ENCODE measurements around the gene TBC1D14. TPM values are rescaled to one million over a fixed set of nuclear protein-coding genes. Genes with fewer than 3 reads are reported as not detected.

TBC1D14 gene
- total and polyA plus RNA-seq, 2 of the 4 experiments (the other 2 are of a cell fraction), result 31.7 to 40.7 TPM

DNA sequence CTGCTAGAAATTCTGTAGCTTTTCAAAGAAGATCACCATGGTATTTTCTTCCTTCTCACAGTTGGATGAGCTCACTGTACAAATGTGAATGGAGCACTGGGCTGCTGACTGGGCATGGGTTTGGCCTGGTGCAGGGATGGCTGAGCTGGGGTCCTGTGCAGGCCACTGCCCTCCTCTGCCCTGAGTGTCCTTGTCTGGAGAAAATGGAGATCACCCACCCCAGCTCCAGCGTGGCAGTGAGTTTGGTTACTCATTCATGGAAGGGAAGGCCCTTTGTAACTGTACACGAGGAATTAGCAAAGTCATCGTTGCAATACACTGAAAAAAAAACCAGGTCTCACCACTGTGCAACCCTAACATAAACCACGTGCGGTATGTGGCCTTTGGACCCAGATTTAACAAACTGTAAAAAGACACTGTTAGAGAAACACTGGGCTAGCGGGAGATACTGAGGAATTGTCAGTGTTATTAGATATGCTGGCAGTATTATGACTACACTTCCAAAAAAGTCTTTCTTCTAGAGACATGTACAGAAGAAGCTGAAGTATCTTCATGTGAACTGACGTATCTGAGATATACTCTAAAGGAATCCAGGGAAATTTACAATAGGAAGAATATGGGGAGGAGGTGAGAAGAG is 16.1 kb upstream of the TBC1D14 start:
- Histone ChIP-seq H3K4ac (ENCODE audit: low read depth, low read length) (peak overlapping the region; percentile 44), H4K20me1 (ENCODE audit: insufficient read depth, low read length) (no peaks in the 10 kb centered on the region), H2AK5ac (ENCODE audit: low read depth, low read length) (peak overlapping the region; percentile 30; the same call in 1 of the 2 replicates), H4K91ac (ENCODE audit: insufficient read depth, low read depth, low read length) (peak overlapping the region; percentile 86), H4K8ac (ENCODE audit: low read depth in 2 of 2, low read length in 2 of 2) (peak overlapping the region in 1 of 2 experiments; percentile 93; a peak in 3 of 4 replicates), H3K36me3 (ENCODE audit: control insufficient read depth, insufficient read depth, low read length) (no peaks in the 10 kb centered on the region), H3K27me3 (ENCODE audit: control insufficient read depth, insufficient read depth, low read length) (no peaks in the 10 kb centered on the region), H3K9me1 (ENCODE audit: insufficient read depth, low read length) (peaks cover 5% of the 10 kb centered on the region; the same call in 1 of the 2 replicates), H3K14ac (replicated peaks; ENCODE audit: low read depth, low read length) (peak overlapping the region; percentile 71), H2BK15ac (ENCODE audit: low read depth, low read length) (peak overlapping the region; percentile 79; the same call in 2 of the 3 replicates), H2BK5ac (ENCODE audit: low read depth, low read length, poor library complexity, severe bottlenecking) (peak overlapping the region; percentile 95), H3K4me2 (ENCODE audit: low read depth, low read length) (no peak overlapping the region; the same call in 1 of the 2 replicates), H4K5ac (ENCODE audit: low read depth, low read length) (peak overlapping the region; percentile 89), H3K4me3 (ENCODE audit: insufficient read depth, low read depth, low read length) (no peak overlapping the region), H2BK20ac (ENCODE audit: low read depth, low read length) (peak overlapping the region; percentile 79), H3K23ac (ENCODE audit: low read depth, low read length) (peak overlapping the region; percentile 47; the same call in 1 of the 2 replicates), H2BK120ac (ENCODE audit: low read depth, low read length) (peak overlapping the region; percentile 83), H3K9me3 (ENCODE audit: control insufficient read depth, insufficient read depth, low read length) (no peaks in the 10 kb centered on the region), H3K56ac (ENCODE audit: extremely low read depth, insufficient read depth, low read length) (peak overlapping the region; percentile 8; the same call in 1 of the 2 replicates), H3K79me1 (ENCODE audit: low read depth in 1 of 2, low read length in 2 of 2) (no peaks in the 10 kb centered on the region), H2AFZ (replicated peaks; ENCODE audit: low read length, poor library complexity) (peak overlapping the region; percentile 87), H3K18ac (ENCODE audit: low read depth, low read length) (peak overlapping the region; percentile 87), H3K9ac (ENCODE audit: low read depth, low read length) (peak overlapping the region; percentile 61), H3K27ac (ENCODE audit: insufficient read depth, low read length) (peak overlapping the region; percentile 99), H2AK9ac (replicated peaks; ENCODE audit: low read depth, low read length, poor library complexity) (peak overlapping the region; percentile 85), H3K4me1 (ENCODE audit: control insufficient read depth, insufficient read depth, low read length) (peaks cover 22% of the 10 kb centered on the region)
- ChIA-PET POLR2A (ENCODE audit: unreplicated experiment) (no interaction called here), CTCF (interaction anchor here (0.6 kb wide), 2 partner anchors 266 to 347 kb away, joined by 4 read pairs; no protein-coding TSS in a partner anchor)
- dilution Hi-C loops (cut with HindIII; ENCODE audit: low sequenced_read_pairs, unreplicated experiment), result no loop called here
- 0% methylated on average over 1 of the region's 7 CpGs; no CpG with 5 or more reads in 1 of the 2 experiments for WGBS, 2 experiments (ENCODE audit: extremely low coverage in 2 of 2, insufficient read length in 1 of 2)
- in situ Hi-C loops (cut with MboI; ENCODE audit: low sequenced_read_pairs), result no loop called here
- TF ChIP-seq RFX5 (IDR thresholded peaks at IDR 0.05; ENCODE audit: low read depth, low read length) (no peak), BHLHE40 (IDR thresholded peaks at IDR 0.05; ENCODE audit: low read depth, low read length) (peak; percentile 67; the same call in 1 of the 2 replicates), MXI1 (IDR thresholded peaks at IDR 0.05; ENCODE audit: borderline replicate concordance, low read depth, low read length) (peak; percentile 39; the same call in 1 of the 2 replicates), NFE2L2 (IDR thresholded peaks at IDR 0.05; ENCODE audit: low read depth, low read length) (peak; percentile 94), MAZ (IDR thresholded peaks at IDR 0.05; ENCODE audit: borderline replicate concordance, low read depth, low read length) (no peak), MAFK (IDR thresholded peaks at IDR 0.05; ENCODE audit: low read depth, low read length) (peak; percentile 41; the same call in 1 of the 2 replicates), CEBPB (IDR thresholded peaks at IDR 0.05; ENCODE audit: low read depth, low read length) (peak; percentile 58; the same call in 1 of the 2 replicates)
- TF ChIP-seq, protein P1, sequence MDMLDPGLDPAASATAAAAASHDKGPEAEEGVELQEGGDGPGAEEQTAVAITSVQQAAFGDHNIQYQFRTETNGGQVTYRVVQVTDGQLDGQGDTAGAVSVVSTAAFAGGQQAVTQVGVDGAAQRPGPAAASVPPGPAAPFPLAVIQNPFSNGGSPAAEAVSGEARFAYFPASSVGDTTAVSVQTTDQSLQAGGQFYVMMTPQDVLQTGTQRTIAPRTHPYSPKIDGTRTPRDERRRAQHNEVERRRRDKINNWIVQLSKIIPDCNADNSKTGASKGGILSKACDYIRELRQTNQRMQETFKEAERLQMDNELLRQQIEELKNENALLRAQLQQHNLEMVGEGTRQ (IDR thresholded peaks at IDR 0.05; ENCODE audit: low read depth, low read length), result peak; percentile 42; the same call in 1 of the 2 replicates
- TF ChIP-seq, protein P2, sequence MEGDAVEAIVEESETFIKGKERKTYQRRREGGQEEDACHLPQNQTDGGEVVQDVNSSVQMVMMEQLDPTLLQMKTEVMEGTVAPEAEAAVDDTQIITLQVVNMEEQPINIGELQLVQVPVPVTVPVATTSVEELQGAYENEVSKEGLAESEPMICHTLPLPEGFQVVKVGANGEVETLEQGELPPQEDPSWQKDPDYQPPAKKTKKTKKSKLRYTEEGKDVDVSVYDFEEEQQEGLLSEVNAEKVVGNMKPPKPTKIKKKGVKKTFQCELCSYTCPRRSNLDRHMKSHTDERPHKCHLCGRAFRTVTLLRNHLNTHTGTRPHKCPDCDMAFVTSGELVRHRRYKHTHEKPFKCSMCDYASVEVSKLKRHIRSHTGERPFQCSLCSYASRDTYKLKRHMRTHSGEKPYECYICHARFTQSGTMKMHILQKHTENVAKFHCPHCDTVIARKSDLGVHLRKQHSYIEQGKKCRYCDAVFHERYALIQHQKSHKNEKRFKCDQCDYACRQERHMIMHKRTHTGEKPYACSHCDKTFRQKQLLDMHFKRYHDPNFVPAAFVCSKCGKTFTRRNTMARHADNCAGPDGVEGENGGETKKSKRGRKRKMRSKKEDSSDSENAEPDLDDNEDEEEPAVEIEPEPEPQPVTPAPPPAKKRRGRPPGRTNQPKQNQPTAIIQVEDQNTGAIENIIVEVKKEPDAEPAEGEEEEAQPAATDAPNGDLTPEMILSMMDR (conservative IDR thresholded peaks at IDR 0.05; ENCODE audit: low read depth, low read length), result no peak
- peak; percentile 63 for ATAC-seq (ENCODE audit: low read depth)
- intact Hi-C loops (cut with micrococcal nuclease), result loop anchor here (1.0 to 5.0 kb wide), 2 partner anchors 49 to 94 kb away; no protein-coding TSS in a partner anchor
- peak; percentile 86 for DNase-seq
- no TSS peak for BruUV-seq (replicated peaks)
